Measurements from ENCODE around the gene ZBTB24. TPM values are rescaled to one million over a fixed set of nuclear protein-coding genes. Genes with fewer than 3 reads are reported as not detected.
A peak's percentile ranks its signal among the peaks of the same experiment; 100 is the strongest.

ZBTB24 gene
- total RNA-seq, 1 experiment from 2014 or later = 11.5 TPM

DNA sequence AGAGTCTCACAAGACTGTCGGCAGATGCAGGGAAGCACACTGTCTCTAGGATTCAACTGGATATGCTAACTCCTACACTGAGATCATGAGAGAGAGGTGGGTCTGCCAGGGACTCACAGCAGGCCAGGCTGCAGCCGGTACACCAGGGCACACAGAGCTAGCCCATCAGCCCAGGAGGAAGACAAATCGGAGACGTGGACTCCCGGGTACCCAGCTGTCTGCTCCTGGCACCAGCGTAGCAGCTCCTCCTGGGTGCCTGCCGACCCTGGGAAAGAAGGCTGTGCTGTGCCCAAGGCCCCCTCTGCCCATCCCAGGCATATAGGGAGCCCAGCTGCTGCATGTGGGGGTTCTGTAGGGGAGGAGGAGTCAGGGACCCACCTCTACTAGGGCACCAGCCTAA, 34.4 kb downstream of the ZBTB24 start:
- Mint-ChIP-seq H3K27ac (ENCODE audit: unreplicated experiment) (peak overlapping the region; percentile 69), H3K36me3 (ENCODE audit: insufficient read depth, unreplicated experiment) (peaks cover 21% of the 10 kb centered on the region), H3K9me3 (ENCODE audit: low read depth, unreplicated experiment) (no peaks in the 10 kb centered on the region), H3K27me3 (ENCODE audit: unreplicated experiment) (no peaks in the 10 kb centered on the region), H3K4me3 (ENCODE audit: low read depth, unreplicated experiment) (no peak overlapping the region), H3K4me1 (ENCODE audit: low read depth, unreplicated experiment) (no peaks in the 10 kb centered on the region)
- DNase-seq = no peak
- CTCF ChIA-PET = no interaction called here
- TF ChIP-seq, protein P1, sequence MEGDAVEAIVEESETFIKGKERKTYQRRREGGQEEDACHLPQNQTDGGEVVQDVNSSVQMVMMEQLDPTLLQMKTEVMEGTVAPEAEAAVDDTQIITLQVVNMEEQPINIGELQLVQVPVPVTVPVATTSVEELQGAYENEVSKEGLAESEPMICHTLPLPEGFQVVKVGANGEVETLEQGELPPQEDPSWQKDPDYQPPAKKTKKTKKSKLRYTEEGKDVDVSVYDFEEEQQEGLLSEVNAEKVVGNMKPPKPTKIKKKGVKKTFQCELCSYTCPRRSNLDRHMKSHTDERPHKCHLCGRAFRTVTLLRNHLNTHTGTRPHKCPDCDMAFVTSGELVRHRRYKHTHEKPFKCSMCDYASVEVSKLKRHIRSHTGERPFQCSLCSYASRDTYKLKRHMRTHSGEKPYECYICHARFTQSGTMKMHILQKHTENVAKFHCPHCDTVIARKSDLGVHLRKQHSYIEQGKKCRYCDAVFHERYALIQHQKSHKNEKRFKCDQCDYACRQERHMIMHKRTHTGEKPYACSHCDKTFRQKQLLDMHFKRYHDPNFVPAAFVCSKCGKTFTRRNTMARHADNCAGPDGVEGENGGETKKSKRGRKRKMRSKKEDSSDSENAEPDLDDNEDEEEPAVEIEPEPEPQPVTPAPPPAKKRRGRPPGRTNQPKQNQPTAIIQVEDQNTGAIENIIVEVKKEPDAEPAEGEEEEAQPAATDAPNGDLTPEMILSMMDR (IDR thresholded peaks at IDR 0.05; ENCODE audit: unreplicated experiment) = no peak
- BruUV-seq (replicated peaks) = no TSS peak
- intact Hi-C loops (cut with micrococcal nuclease; ENCODE audit: unreplicated experiment) = no loop called here

DNA sequence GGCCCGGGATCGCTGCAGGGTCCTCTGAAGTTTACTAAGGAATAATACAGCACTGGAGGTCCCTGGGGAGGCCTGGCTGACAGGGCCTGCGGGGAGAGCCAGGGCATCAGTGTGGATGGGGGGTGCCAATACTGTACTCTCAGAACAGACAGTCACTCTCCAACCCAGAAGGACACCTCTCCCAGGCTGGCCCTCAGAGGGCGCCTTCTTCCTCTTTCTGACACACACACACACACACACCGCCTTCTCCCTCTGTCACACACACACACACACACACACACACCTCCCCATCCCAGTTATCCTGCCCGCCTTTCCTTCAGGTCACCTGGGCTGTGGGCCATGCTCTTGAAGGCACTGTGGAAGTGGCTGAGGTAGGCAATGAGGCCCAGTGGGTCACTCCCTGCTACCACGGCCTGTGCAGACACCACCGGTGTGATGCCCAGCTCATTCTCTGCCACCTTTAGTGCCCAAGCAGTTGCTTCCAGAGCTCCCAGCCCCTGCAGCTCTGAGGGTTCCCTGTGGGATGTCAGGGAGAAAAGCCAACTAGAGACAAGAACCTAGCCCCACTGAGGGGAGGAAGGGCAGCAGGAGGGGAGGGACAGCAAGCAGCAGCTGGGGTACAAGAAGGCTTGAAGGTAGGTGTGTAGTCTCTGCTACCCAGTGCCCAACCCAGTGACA, 35.0 kb downstream of the ZBTB24 start:
- TF ChIP-seq, protein P1 (IDR thresholded peaks at IDR 0.05; ENCODE audit: unreplicated experiment) = no peak
- peak overlapping the region; percentile 69 for H3K27ac Mint-ChIP-seq (ENCODE audit: unreplicated experiment)
- H3K36me3 Mint-ChIP-seq (ENCODE audit: insufficient read depth, unreplicated experiment) = peaks cover 21% of the 10 kb centered on the region
- no TSS peak for BruUV-seq (replicated peaks)
- intact Hi-C loops (cut with micrococcal nuclease; ENCODE audit: unreplicated experiment) = no loop called here
- no peak overlapping the region for H3K4me3 Mint-ChIP-seq (ENCODE audit: low read depth, unreplicated experiment)
- DNase-seq = no peak
- H3K27me3 Mint-ChIP-seq (ENCODE audit: unreplicated experiment) = no peaks in the 10 kb centered on the region
- no peaks in the 10 kb centered on the region for H3K9me3 Mint-ChIP-seq (ENCODE audit: low read depth, unreplicated experiment)
- no peaks in the 10 kb centered on the region for H3K4me1 Mint-ChIP-seq (ENCODE audit: low read depth, unreplicated experiment)
- CTCF ChIA-PET = no interaction called here

DNA sequence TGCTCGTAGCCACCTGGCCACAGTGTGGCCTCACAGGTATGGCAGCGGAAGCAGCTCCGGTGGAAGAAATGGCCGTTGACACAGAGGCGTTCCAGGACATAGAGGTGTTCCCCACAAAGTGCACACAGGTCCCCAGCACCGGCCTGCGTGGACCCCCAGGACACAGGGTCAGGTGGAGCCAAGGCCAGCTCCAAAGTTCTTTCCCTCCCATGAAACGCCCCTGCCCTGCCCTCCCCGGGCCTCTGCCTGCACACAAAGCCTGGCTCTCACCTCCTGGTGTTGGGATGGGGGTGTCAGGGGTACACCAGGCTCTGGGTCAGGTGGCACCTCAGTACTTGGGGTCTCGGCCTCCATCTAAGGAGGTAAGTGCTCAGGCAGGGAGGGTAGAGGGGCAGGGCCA, 35.9 kb downstream of the ZBTB24 start:
- intact Hi-C loops (cut with micrococcal nuclease; ENCODE audit: unreplicated experiment) = no loop called here
- TF ChIP-seq, protein P1 (IDR thresholded peaks at IDR 0.05; ENCODE audit: unreplicated experiment) = no peak
- Mint-ChIP-seq H3K9me3 (ENCODE audit: low read depth, unreplicated experiment) (no peaks in the 10 kb centered on the region), H3K27ac (ENCODE audit: unreplicated experiment) (no peak overlapping the region), H3K4me3 (ENCODE audit: low read depth, unreplicated experiment) (no peak overlapping the region), H3K36me3 (ENCODE audit: insufficient read depth, unreplicated experiment) (peaks cover 27% of the 10 kb centered on the region), H3K4me1 (ENCODE audit: low read depth, unreplicated experiment) (no peaks in the 10 kb centered on the region), H3K27me3 (ENCODE audit: unreplicated experiment) (no peaks in the 10 kb centered on the region)
- BruUV-seq (replicated peaks) = no TSS peak
- CTCF ChIA-PET = no interaction called here
- no peak for DNase-seq

DNA sequence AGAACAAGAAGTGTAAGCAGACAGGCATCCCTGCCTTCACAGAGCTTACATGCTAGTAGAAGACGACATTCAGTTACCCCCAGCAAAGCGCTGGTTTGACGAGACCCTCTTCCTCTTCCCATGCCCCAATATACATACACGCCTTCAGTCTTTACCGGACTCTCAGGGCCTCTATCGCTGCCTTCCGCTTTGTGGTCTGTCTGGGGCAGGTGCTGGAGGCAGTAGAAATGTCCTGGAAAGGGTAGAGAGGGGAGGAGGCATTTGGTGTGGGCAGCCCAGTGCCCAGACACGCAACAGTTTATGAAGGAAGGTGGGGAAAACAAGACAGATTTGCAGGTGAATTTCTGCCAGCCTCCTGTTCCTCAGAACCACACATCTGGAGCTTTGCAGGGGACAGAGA, 36.5 kb downstream of the ZBTB24 start:
- DNase-seq = no peak
- peaks cover 31% of the 10 kb centered on the region for H3K36me3 Mint-ChIP-seq (ENCODE audit: insufficient read depth, unreplicated experiment)
- TF ChIP-seq, protein P1 (IDR thresholded peaks at IDR 0.05; ENCODE audit: unreplicated experiment) = no peak
- no peak overlapping the region for H3K27ac Mint-ChIP-seq (ENCODE audit: unreplicated experiment)
- no TSS peak for BruUV-seq (replicated peaks)
- CTCF ChIA-PET = interaction anchor here (0.7 kb wide), 1 partner anchor 962 kb away, joined by 8 read pairs; no protein-coding TSS in a partner anchor
- no peaks in the 10 kb centered on the region for H3K9me3 Mint-ChIP-seq (ENCODE audit: low read depth, unreplicated experiment)
- H3K27me3 Mint-ChIP-seq (ENCODE audit: unreplicated experiment) = no peaks in the 10 kb centered on the region
- no peaks in the 10 kb centered on the region for H3K4me1 Mint-ChIP-seq (ENCODE audit: low read depth, unreplicated experiment)
- intact Hi-C loops (cut with micrococcal nuclease; ENCODE audit: unreplicated experiment) = no loop called here
- no peak overlapping the region for H3K4me3 Mint-ChIP-seq (ENCODE audit: low read depth, unreplicated experiment)

Measured in Calu3 (cell line).